ENCODE results near the gene TMEM238L.

Gene TMEM238L

DNA sequence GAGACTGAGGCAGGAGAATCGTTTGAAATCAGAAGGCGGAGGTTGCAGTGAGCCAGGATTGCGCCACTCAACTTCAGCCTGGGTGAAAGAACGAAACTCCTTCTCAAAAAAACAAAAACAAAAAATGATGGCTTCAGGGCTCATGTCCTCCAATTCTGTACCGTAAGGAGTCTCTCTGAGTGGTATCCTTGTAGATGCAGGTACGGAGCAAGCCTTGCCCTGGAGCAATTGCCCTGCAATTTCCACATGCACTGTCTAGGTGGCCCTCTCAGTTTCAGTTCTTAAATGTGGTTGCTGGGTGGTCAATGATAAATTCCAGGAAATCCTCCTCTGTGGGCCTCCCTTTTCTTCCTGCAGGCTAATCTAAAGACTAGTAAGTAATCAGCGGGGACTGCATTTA is 10.6 kb downstream of the TMEM238L start:
- H3K27ac ChIP-seq (ENCODE audit: low read depth, low read length, poor library complexity, severe bottlenecking) = no peak overlapping the region
- H3K9me2 ChIP-seq (ENCODE audit: low read depth, low read length) = no peaks in the 10 kb centered on the region
- H3K79me2 ChIP-seq (ENCODE audit: insufficient read depth, low read length) = no peaks in the 10 kb centered on the region
- H3K4me3 ChIP-seq (ENCODE audit: low read depth, low read length, poor library complexity, severe bottlenecking) = no peak overlapping the region
- no peak overlapping the region for H3K4me2 ChIP-seq (ENCODE audit: low read length)
- H3K4me1 ChIP-seq (ENCODE audit: insufficient read depth, low read length, severe bottlenecking) = no peaks in the 10 kb centered on the region
- H3F3A ChIP-seq (ENCODE audit: insufficient read depth, low read length) = no peaks in the 10 kb centered on the region
- no peaks in the 10 kb centered on the region for H4K20me1 ChIP-seq (ENCODE audit: insufficient read depth, low read length)
- no peaks in the 10 kb centered on the region for H3K9me3 ChIP-seq (ENCODE audit: low read length)
- H3K9ac ChIP-seq (ENCODE audit: low read length) = no peak overlapping the region
- H2AFZ ChIP-seq (ENCODE audit: low read length) = no peak overlapping the region
- no peaks in the 10 kb centered on the region; the same call in 1 of the 2 replicates for H3K27me3 ChIP-seq (ENCODE audit: insufficient read depth, low read length)
- TF ChIP-seq, protein P1, sequence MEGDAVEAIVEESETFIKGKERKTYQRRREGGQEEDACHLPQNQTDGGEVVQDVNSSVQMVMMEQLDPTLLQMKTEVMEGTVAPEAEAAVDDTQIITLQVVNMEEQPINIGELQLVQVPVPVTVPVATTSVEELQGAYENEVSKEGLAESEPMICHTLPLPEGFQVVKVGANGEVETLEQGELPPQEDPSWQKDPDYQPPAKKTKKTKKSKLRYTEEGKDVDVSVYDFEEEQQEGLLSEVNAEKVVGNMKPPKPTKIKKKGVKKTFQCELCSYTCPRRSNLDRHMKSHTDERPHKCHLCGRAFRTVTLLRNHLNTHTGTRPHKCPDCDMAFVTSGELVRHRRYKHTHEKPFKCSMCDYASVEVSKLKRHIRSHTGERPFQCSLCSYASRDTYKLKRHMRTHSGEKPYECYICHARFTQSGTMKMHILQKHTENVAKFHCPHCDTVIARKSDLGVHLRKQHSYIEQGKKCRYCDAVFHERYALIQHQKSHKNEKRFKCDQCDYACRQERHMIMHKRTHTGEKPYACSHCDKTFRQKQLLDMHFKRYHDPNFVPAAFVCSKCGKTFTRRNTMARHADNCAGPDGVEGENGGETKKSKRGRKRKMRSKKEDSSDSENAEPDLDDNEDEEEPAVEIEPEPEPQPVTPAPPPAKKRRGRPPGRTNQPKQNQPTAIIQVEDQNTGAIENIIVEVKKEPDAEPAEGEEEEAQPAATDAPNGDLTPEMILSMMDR (IDR thresholded peaks at IDR 0.05; ENCODE audit: low read length) = no peak
- no peak for TF ChIP-seq EZH2 (IDR thresholded peaks at IDR 0.05; ENCODE audit: borderline replicate concordance, low read length)
- H3K36me3 ChIP-seq (ENCODE audit: insufficient read depth, low read length) = no peaks in the 10 kb centered on the region

DNA sequence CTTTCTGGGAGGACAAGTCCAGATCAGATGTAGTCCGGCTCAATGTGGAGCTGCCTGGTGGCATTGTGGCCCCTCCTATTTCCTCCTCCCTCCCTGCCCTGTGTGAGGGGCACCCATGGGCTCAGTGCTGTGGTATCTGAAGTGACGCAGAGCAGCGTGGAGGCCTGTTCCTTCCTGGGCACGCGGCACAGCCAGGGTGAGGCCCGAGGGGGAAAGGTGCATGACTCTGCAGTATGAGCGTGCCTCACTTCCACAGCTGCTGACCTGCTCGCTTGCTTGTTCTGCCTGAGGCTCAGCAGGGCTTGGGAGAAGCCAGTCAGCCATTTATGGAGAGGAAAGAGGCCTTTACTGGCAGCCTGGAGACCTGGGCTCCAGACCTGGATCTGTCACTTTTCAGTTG is 11.7 kb downstream of the TMEM238L start:
- Histone ChIP-seq H3K4me1 (ENCODE audit: insufficient read depth, low read length, severe bottlenecking) (no peaks in the 10 kb centered on the region), H3K36me3 (ENCODE audit: insufficient read depth, low read length) (no peaks in the 10 kb centered on the region), H3F3A (ENCODE audit: insufficient read depth, low read length) (no peaks in the 10 kb centered on the region), H3K4me2 (ENCODE audit: low read length) (no peak overlapping the region), H3K27me3 (ENCODE audit: insufficient read depth, low read length) (no peaks in the 10 kb centered on the region; the same call in 1 of the 2 replicates), H3K9ac (ENCODE audit: low read length) (no peak overlapping the region), H3K79me2 (ENCODE audit: insufficient read depth, low read length) (no peaks in the 10 kb centered on the region), H2AFZ (ENCODE audit: low read length) (no peak overlapping the region), H3K4me3 (ENCODE audit: low read depth, low read length, poor library complexity, severe bottlenecking) (no peak overlapping the region), H4K20me1 (ENCODE audit: insufficient read depth, low read length) (no peaks in the 10 kb centered on the region), H3K9me3 (ENCODE audit: low read length) (no peaks in the 10 kb centered on the region), H3K9me2 (ENCODE audit: low read depth, low read length) (no peaks in the 10 kb centered on the region), H3K27ac (ENCODE audit: low read depth, low read length, poor library complexity, severe bottlenecking) (no peak overlapping the region)
- TF ChIP-seq, protein P1 (IDR thresholded peaks at IDR 0.05; ENCODE audit: low read length) = no peak
- TF ChIP-seq EZH2 (IDR thresholded peaks at IDR 0.05; ENCODE audit: borderline replicate concordance, low read length) = no peak

DNA sequence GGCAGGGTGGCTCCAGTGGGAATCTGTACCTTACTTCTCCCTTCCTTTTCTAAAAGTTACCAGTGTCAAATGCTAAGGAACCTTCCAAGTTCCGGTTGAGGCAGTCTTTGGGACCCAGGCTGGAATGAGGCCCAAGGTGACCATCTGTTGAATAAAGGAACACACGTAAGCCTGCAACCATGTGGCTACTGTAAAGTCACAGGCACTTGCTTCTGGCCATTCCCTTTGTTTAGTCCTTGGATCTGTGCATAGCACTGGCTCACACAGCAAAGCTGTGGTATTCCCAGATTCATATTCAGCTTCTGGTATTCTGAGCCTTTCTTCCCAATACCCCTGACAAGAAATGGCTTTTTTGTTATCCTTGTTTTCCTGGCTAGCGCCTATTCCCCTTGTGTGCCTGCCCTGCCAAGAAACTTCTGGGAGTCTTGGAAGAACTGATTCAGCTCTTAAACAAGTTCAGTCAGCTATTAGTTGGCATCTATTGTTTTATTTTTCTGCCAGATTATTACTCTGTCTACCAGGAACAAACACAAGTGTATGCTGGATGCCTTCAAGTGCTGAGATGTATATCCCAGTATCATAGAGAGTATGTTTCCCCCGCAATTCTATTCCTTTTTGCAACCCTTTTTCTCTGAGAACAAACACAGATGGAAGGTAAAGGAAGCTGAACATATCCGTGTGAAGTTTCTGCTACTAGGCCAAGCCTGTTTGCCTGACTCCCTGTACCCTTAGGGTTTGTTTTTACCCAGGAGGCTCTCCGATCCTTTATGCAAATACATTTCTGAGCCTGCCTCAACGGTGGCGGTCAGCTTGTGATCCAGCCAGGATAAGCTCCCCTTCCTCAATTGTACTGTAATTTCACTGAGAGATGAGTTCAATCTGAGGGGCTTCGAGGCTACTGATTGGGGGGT is 13.2 kb downstream of the TMEM238L start:
- no peak overlapping the region for H3K9ac ChIP-seq (ENCODE audit: low read length)
- H3K9me2 ChIP-seq (ENCODE audit: low read depth, low read length) = no peaks in the 10 kb centered on the region
- H3K27ac ChIP-seq (ENCODE audit: low read depth, low read length, poor library complexity, severe bottlenecking) = no peak overlapping the region
- TF ChIP-seq EZH2 (IDR thresholded peaks at IDR 0.05; ENCODE audit: borderline replicate concordance, low read length) = no peak
- TF ChIP-seq, protein P1 (IDR thresholded peaks at IDR 0.05; ENCODE audit: low read length) = no peak
- H2AFZ ChIP-seq (ENCODE audit: low read length) = no peak overlapping the region
- no peaks in the 10 kb centered on the region for H3K36me3 ChIP-seq (ENCODE audit: insufficient read depth, low read length)
- no peaks in the 10 kb centered on the region for H3F3A ChIP-seq (ENCODE audit: insufficient read depth, low read length)
- no peaks in the 10 kb centered on the region for H3K4me1 ChIP-seq (ENCODE audit: insufficient read depth, low read length, severe bottlenecking)
- H3K27me3 ChIP-seq (ENCODE audit: insufficient read depth, low read length) = no peaks in the 10 kb centered on the region; the same call in 1 of the 2 replicates
- H3K9me3 ChIP-seq (ENCODE audit: low read length) = no peaks in the 10 kb centered on the region
- no peak overlapping the region for H3K4me3 ChIP-seq (ENCODE audit: low read depth, low read length, poor library complexity, severe bottlenecking)
- no peaks in the 10 kb centered on the region for H4K20me1 ChIP-seq (ENCODE audit: insufficient read depth, low read length)
- no peaks in the 10 kb centered on the region for H3K79me2 ChIP-seq (ENCODE audit: insufficient read depth, low read length)
- H3K4me2 ChIP-seq (ENCODE audit: low read length) = no peak overlapping the region
